Smooth muscle cell of the coronary artery (primary cell): ENCODE measurements around the gene SULT1E1. TPM values are rescaled to one million over a fixed set of nuclear protein-coding genes. Genes with fewer than 3 reads are reported as not detected.

ENCODE experiments used
- total RNA-seq: library from RNA; depleted of rRNA; stranded (reverse); fragments of >200 nt; gene quantifications from 2 replicates; pipeline ENCODE4 v1.2.3, GENCODE V29; 2014; ENCODE audit warnings: low replicate concordance

SULT1E1 gene, protein sequence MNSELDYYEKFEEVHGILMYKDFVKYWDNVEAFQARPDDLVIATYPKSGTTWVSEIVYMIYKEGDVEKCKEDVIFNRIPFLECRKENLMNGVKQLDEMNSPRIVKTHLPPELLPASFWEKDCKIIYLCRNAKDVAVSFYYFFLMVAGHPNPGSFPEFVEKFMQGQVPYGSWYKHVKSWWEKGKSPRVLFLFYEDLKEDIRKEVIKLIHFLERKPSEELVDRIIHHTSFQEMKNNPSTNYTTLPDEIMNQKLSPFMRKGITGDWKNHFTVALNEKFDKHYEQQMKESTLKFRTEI
- total RNA-seq, result 0.12 and 291 TPM in 2 replicates

DNA sequence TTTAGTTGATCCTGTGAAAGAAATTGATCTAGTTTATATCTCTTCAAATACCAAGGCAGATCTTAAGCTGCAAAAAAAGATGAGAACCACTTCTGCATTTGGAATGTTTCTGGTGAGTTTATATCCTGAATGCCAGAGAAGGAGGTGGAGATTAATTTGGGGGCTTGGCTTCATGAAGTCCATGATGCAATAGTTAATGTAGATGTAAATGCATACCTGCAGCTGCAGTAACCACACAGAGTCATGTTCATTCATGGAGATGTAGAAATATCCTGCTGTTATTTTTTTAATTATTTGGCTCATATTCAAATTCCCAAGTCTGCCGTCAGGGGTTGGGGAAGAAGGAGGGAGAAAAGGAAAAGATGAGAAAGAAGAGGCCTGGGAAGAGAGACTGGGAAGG lies at the start of gene SULT1E1:
SULT1E1 (minus strand) TSS at position 94 of the 400 bp plus-strand sequence. CDS start 2,501 bp downstream, outside the sequence.

Other genes with a start within 250 kb of the SULT1E1 start
- 0.08 TPM in 1 of 2 replicates, not detected in the other for gene UGT2A2, start 220.5 kb downstream of the SULT1E1 start, total RNA-seq
- gene UGT2A1, start 206.9 kb downstream of the SULT1E1 start, total RNA-seq, result 0.68 TPM in 1 of 2 replicates, not detected in the other
- gene SULT1B1, start 99.5 kb downstream of the SULT1E1 start, total RNA-seq, result under 0.01 and 13.7 TPM in 2 replicates
- gene CSN1S1, start 70.9 kb upstream of the SULT1E1 start, total RNA-seq, result not detected in 2 replicates
- not detected in 2 replicates for gene CSN2, start 105.6 kb upstream of the SULT1E1 start, total RNA-seq
- gene STATH, start 135.8 kb upstream of the SULT1E1 start, total RNA-seq, result 0.15 TPM in 1 of 2 replicates, not detected in the other
- not detected in 2 replicates for gene HTN3, start 168.3 kb upstream of the SULT1E1 start, total RNA-seq
- gene HTN1, start 190.3 kb upstream of the SULT1E1 start, total RNA-seq, result not detected in 2 replicates